BJ (cell line): Measurements from ENCODE around the gene GLMN. TPM values are rescaled to one million over a fixed set of nuclear protein-coding genes. Genes with fewer than 3 reads are reported as not detected.

Source experiments
- CTCF ChIA-PET: fragments of 350-600 bp; formaldehyde crosslinking; extraction: SDS; loops from one replicate; lab custom pipeline; 2021; ENCODE audit warnings: antibody characterized with exemption, inconsistent platforms; lab: Yijun Ruan, JAX
- POLR2A ChIA-PET: fragments of 300-600 bp; sonication (Branson Sonifier 250); formaldehyde crosslinking; extraction: SDS; loops from one replicate; lab custom pipeline; 2021; ENCODE audit warnings: antibody characterized with exemption; lab: Charles Lee
- DNase-seq: peaks from one replicate; pipeline ENCODE4 v3.0.0-alpha.2; 2011; ENCODE audit warnings: low read depth
- H3K27me3 ChIP-seq: 2 replicates; pipeline ENCODE4 v1.6.0; 2011; ENCODE audit warnings: low read length; ENCODE audit not compliant: control insufficient read depth, insufficient read depth
- H3K36me3 ChIP-seq: 2 replicates; pipeline ENCODE4 v1.5.1; 2011; ENCODE audit warnings: low read length; ENCODE audit not compliant: control insufficient read depth, insufficient read depth
- H3K4me3 ChIP-seq: 2 replicates; pipeline ENCODE4 v1.5.1; 2011; ENCODE audit warnings: low read depth, mild to moderate bottlenecking, control low read depth, low read length
- polyA plus RNA-seq: library from polyadenylated mRNA; depleted of rRNA; stranded (reverse); fragments of >200 nt; gene quantifications from 2 replicates; pipeline ENCODE4 v1.2.3, GENCODE V29; 2011
- TF ChIP-seq, protein P1 (sequence below): IDR thresholded peaks from 2 replicates; pipeline ENCODE4 v1.5.1; 2011; ENCODE audit warnings: low read depth, mild to moderate bottlenecking, control low read depth, inconsistent platforms, low read length, moderate library complexity; ENCODE audit not compliant: insufficient read depth

GLMN gene
- polyA plus RNA-seq, 1 experiment = 1.3 TPM

- TF ChIP-seq, protein P1, sequence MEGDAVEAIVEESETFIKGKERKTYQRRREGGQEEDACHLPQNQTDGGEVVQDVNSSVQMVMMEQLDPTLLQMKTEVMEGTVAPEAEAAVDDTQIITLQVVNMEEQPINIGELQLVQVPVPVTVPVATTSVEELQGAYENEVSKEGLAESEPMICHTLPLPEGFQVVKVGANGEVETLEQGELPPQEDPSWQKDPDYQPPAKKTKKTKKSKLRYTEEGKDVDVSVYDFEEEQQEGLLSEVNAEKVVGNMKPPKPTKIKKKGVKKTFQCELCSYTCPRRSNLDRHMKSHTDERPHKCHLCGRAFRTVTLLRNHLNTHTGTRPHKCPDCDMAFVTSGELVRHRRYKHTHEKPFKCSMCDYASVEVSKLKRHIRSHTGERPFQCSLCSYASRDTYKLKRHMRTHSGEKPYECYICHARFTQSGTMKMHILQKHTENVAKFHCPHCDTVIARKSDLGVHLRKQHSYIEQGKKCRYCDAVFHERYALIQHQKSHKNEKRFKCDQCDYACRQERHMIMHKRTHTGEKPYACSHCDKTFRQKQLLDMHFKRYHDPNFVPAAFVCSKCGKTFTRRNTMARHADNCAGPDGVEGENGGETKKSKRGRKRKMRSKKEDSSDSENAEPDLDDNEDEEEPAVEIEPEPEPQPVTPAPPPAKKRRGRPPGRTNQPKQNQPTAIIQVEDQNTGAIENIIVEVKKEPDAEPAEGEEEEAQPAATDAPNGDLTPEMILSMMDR = no peak
- POLR2A ChIA-PET = no interaction called here
- Histone ChIP-seq H3K27me3 (no peaks in the 10 kb centered on the region), H3K4me3 (no peak overlapping the region), H3K36me3 (peaks cover 4% of the 10 kb centered on the region)
- no peak for DNase-seq
- CTCF ChIA-PET = no interaction called here
Observed at GRCh38 chr1:92244376-92244775, 54.4 kb downstream of the GLMN start.

DNA sequence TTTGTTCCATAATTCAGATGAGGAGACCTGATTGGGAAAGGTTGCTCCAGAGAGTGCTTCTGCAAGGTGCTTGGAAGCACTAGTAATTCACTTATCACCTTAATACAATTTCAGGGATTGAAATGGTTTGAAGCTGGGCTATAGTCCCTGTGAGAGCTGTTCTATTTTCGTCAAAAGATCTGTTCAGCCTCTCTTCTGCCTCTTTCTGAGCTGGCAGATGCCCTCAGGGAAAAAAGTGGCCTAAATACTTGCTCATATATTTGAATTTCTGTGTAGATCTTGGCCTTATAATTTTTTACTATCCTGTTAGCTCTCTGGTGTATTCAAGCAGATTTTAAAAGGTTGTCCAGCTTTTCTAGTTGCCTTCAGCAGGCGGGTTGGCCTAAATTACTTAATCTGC lies 58.8 kb downstream of the GLMN start:
- DNase-seq = no peak

DNA sequence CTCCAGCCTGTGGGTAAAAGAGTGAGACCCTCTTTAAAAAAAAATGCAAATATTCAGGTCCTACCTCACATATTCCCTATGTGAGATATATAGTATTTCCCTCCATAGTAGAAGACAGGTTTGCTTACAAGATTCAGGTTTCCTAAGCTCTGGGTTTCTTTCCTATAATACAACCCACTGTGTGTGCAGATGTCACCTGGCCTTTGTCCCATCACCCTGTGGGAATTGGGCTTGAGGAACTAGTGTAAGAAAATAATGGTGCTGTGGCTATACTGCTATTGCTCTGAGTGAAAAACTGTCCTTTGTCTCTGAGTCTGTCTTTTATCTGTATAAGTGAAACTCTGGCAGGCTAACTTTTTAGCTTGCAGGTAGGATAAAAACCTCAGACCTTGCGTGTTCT lies 68.1 kb downstream of the GLMN start:
- POLR2A ChIA-PET = interaction anchor here (0.7 kb wide), 1 partner anchor 67 kb away, joined by 7 read pairs; no protein-coding TSS in a partner anchor
- no peaks in the 10 kb centered on the region for H3K36me3 ChIP-seq
- DNase-seq = no peak
- TF ChIP-seq, protein P1 = no peak
- CTCF ChIA-PET = interaction anchor here (0.7 to 1.2 kb wide), 2 partner anchors 12 to 216 kb away, joined by 3 to 5 read pairs; no protein-coding TSS in a partner anchor
- no peak overlapping the region for H3K4me3 ChIP-seq
- no peaks in the 10 kb centered on the region for H3K27me3 ChIP-seq

More for the DNA sequence above, 58.8 kb downstream of the GLMN start:
- no peaks in the 10 kb centered on the region for H3K27me3 ChIP-seq
- TF ChIP-seq, protein P1 = no peak
- CTCF ChIA-PET = no interaction called here
- no peaks in the 10 kb centered on the region for H3K36me3 ChIP-seq
- no peak overlapping the region for H3K4me3 ChIP-seq
- POLR2A ChIA-PET = no interaction called here

DNA sequence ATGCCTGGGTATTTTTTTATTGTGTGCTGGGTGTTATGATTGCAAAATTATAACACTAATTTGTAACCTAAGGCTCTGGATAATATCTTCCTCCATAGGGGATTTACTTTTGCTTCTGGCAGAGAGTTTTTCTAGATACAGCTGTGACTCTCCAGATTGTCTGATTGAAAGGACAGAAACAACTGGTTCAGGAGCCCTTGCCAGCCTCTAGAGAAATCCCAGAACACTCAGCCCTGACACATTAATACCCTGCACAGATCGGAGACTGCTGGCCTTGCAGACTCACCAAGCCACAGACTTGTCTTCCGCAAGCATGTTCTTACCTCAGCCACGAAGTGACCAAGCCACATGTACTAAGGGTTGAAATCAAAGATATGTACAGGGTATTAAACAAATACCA lies 70.4 kb downstream of the GLMN start:
- Histone ChIP-seq H3K36me3 (no peaks in the 10 kb centered on the region), H3K4me3 (no peak overlapping the region), H3K27me3 (no peaks in the 10 kb centered on the region)
- TF ChIP-seq, protein P1 = no peak
- ChIA-PET POLR2A (no interaction called here), CTCF (no interaction called here)
- no peak for DNase-seq

GRCh38 chr1:92219028-92219427 lies 79.8 kb downstream of the GLMN start:
- no peak for DNase-seq
- Histone ChIP-seq H3K4me3 (no peak overlapping the region), H3K27me3 (no peaks in the 10 kb centered on the region), H3K36me3 (no peaks in the 10 kb centered on the region)
- ChIA-PET CTCF (interaction anchor here (0.6 to 0.7 kb wide), 2 partner anchors 11 to 32 kb away, joined by 3 read pairs; no protein-coding TSS in a partner anchor), POLR2A (interaction anchor here (0.6 kb wide), 1 partner anchor 7 kb away, joined by 7 read pairs; no protein-coding TSS in a partner anchor)
- TF ChIP-seq, protein P1 = no peak
